ENCODE data around the gene POP7. TPM values are rescaled to one million over a fixed set of nuclear protein-coding genes. Genes with fewer than 3 reads are reported as not detected.

The POP7 gene
- total RNA-seq, 2 experiments from 2014 or later: 43.6 to 53.4 TPM

- DNase-seq (peak; percentile 50), ATAC-seq (no peak)
- Mint-ChIP-seq H3K27me3 (peaks cover 2% of the 10 kb centered on the region), H3K36me3 (peaks cover 23% of the 10 kb centered on the region), H3K4me3 (peak overlapping the region; percentile 93), H3K27ac (peak overlapping the region; percentile 89), H3K4me1 (peaks cover 18% of the 10 kb centered on the region), H3K9me3 (ENCODE audit: low read depth) (no peaks in the 10 kb centered on the region)
- CTCF ChIA-PET: interaction anchor here (1.0 to 11.5 kb wide), 6 partner anchors 18 to 178 kb away, joined by 3 to 91 read pairs (median 5); partner anchors contain the start of genes FBXO24, GIGYF1, LRCH4 and MOSPD3
These were observed 31.4 kb upstream of the POP7 start for GRCh38 chr7:100674411-100675104.

- H3K27me3 Mint-ChIP-seq: peaks cover 2% of the 10 kb centered on the region
- H3K4me3 Mint-ChIP-seq: peak overlapping the region; percentile 93
- H3K4me1 Mint-ChIP-seq: peaks cover 19% of the 10 kb centered on the region
- ATAC-seq (peak; percentile 0), DNase-seq (no peak)
- H3K36me3 Mint-ChIP-seq: peaks cover 24% of the 10 kb centered on the region
- H3K9me3 Mint-ChIP-seq (ENCODE audit: low read depth): no peaks in the 10 kb centered on the region
- CTCF ChIA-PET: interaction anchor here (1.2 to 11.5 kb wide), 5 partner anchors 17 to 178 kb away, joined by 3 to 91 read pairs (median 6); partner anchors contain the start of genes FBXO24, GIGYF1, LRCH4 and SLC12A9
- H3K27ac Mint-ChIP-seq: peak overlapping the region; percentile 89
These were observed 30.8 kb upstream of the POP7 start for GRCh38 chr7:100675105-100675451.

- DNase-seq: peak; percentile 94
- peaks cover 21% of the 10 kb centered on the region for H3K4me1 Mint-ChIP-seq
- CTCF ChIA-PET: interaction anchor here (1.1 to 11.5 kb wide), 6 partner anchors 16 to 177 kb away, joined by 3 to 91 read pairs (median 6); partner anchors contain the start of genes FBXO24, GIGYF1, LRCH4 and POP7
- peaks cover 2% of the 10 kb centered on the region for H3K27me3 Mint-ChIP-seq
- peak; percentile 57 for ATAC-seq
- H3K9me3 Mint-ChIP-seq (ENCODE audit: low read depth): no peaks in the 10 kb centered on the region
- peak overlapping the region; percentile 83 for H3K4me3 Mint-ChIP-seq
- H3K27ac Mint-ChIP-seq: peak overlapping the region; percentile 85
- H3K36me3 Mint-ChIP-seq: peaks cover 26% of the 10 kb centered on the region
These were observed 30.2 kb upstream of the POP7 start for GRCh38 chr7:100675581-100676350.

- H3K9me3 Mint-ChIP-seq (ENCODE audit: low read depth): no peaks in the 10 kb centered on the region
- DNase-seq: no peak
- H3K4me1 Mint-ChIP-seq: peaks cover 23% of the 10 kb centered on the region
- peak overlapping the region; percentile 71 for H3K4me3 Mint-ChIP-seq
- peaks cover 26% of the 10 kb centered on the region for H3K36me3 Mint-ChIP-seq
- CTCF ChIA-PET: interaction anchor here (0.7 to 11.5 kb wide), 7 partner anchors 9 to 176 kb away, joined by 3 to 91 read pairs (median 5); partner anchors contain the start of genes GIGYF1, POP7 and SLC12A9
- peak overlapping the region; percentile 85 for H3K27ac Mint-ChIP-seq
- no peak for ATAC-seq
- no peaks in the 10 kb centered on the region for H3K27me3 Mint-ChIP-seq
These were observed 29.2 kb upstream of the POP7 start for GRCh38 chr7:100676501-100677306.

GRCh38 chr7:100677308-100678267 is 28.3 kb upstream of the POP7 start:
- CTCF ChIA-PET: interaction anchor here (0.7 to 11.5 kb wide), 3 partner anchors 8 to 118 kb away, joined by 3 to 91 read pairs (median 3); partner anchors contain the start of gene GIGYF1
- H3K27me3 Mint-ChIP-seq: no peaks in the 10 kb centered on the region
- DNase-seq (no peak), ATAC-seq (no peak)
- H3K36me3 Mint-ChIP-seq: peaks cover 26% of the 10 kb centered on the region
- H3K9me3 Mint-ChIP-seq (ENCODE audit: low read depth): no peaks in the 10 kb centered on the region
- peak overlapping the region; percentile 85 for H3K27ac Mint-ChIP-seq
- no peak overlapping the region for H3K4me3 Mint-ChIP-seq
- peaks cover 21% of the 10 kb centered on the region for H3K4me1 Mint-ChIP-seq

GRCh38 chr7:100678291-100678984 is 27.5 kb upstream of the POP7 start:
- H3K9me3 Mint-ChIP-seq (ENCODE audit: low read depth): no peaks in the 10 kb centered on the region
- H3K27me3 Mint-ChIP-seq: no peaks in the 10 kb centered on the region
- peaks cover 26% of the 10 kb centered on the region for H3K36me3 Mint-ChIP-seq
- ATAC-seq (no peak), DNase-seq (no peak)
- H3K27ac Mint-ChIP-seq: no peak overlapping the region
- no peak overlapping the region for H3K4me3 Mint-ChIP-seq
- CTCF ChIA-PET: interaction anchor here (1.1 to 11.5 kb wide), 3 partner anchors 14 to 65 kb away, joined by 3 to 91 read pairs (median 15); partner anchors contain the start of genes GIGYF1 and POP7
- H3K4me1 Mint-ChIP-seq: peaks cover 15% of the 10 kb centered on the region

- Mint-ChIP-seq H3K9me3 (ENCODE audit: low read depth) (no peaks in the 10 kb centered on the region), H3K27ac (peak overlapping the region; percentile 59), H3K36me3 (peaks cover 26% of the 10 kb centered on the region), H3K27me3 (no peaks in the 10 kb centered on the region), H3K4me3 (no peak overlapping the region), H3K4me1 (peaks cover 15% of the 10 kb centered on the region)
- ATAC-seq (no peak), DNase-seq (no peak)
- CTCF ChIA-PET: interaction anchor here (1.1 to 11.5 kb wide), 3 partner anchors 13 to 66 kb away, joined by 3 to 91 read pairs (median 15); partner anchors contain the start of genes GIGYF1 and POP7
These were observed 26.6 kb upstream of the POP7 start for GRCh38 chr7:100679129-100679926.

- CTCF ChIA-PET: interaction anchor here (1.1 to 11.5 kb wide), 5 partner anchors 12 to 116 kb away, joined by 3 to 91 read pairs (median 4); partner anchors contain the start of genes GIGYF1 and POP7
- peak overlapping the region; percentile 59 for H3K27ac Mint-ChIP-seq
- no peak overlapping the region for H3K4me3 Mint-ChIP-seq
- H3K27me3 Mint-ChIP-seq: no peaks in the 10 kb centered on the region
- peaks cover 15% of the 10 kb centered on the region for H3K4me1 Mint-ChIP-seq
- peaks cover 24% of the 10 kb centered on the region for H3K36me3 Mint-ChIP-seq
- ATAC-seq (no peak), DNase-seq (no peak)
- no peaks in the 10 kb centered on the region for H3K9me3 Mint-ChIP-seq (ENCODE audit: low read depth)
These were observed 25.9 kb upstream of the POP7 start for GRCh38 chr7:100679927-100680575.

GRCh38 chr7:100680576-100681271 is 25.2 kb upstream of the POP7 start:
- CTCF ChIA-PET: interaction anchor here (1.2 to 11.5 kb wide), 4 partner anchors 12 to 116 kb away, joined by 3 to 91 read pairs (median 10); partner anchors contain the start of genes GIGYF1 and POP7
- Mint-ChIP-seq H3K27ac (peak overlapping the region; percentile 57), H3K9me3 (ENCODE audit: low read depth) (no peaks in the 10 kb centered on the region), H3K36me3 (peaks cover 26% of the 10 kb centered on the region), H3K4me1 (peaks cover 15% of the 10 kb centered on the region), H3K4me3 (no peak overlapping the region), H3K27me3 (no peaks in the 10 kb centered on the region)
- DNase-seq: peak; percentile 40
- no peak for ATAC-seq

Data from activated CD8-positive, alpha-beta memory T cell treated with anti-CD3 and anti-CD28 coated beads, Interleukin-2, amount 10 ng/mL, durations not matched to agents 7 days and 5 days (primary cell).